Measurements from ENCODE around the gene TP53I11. TPM values are rescaled to one million over a fixed set of nuclear protein-coding genes. Genes with fewer than 3 reads are reported as not detected.

Gene TP53I11
- polyA plus RNA-seq, 1 donor (not counting 4 experiments of a cell fraction or from before 2014, with no cell fraction given): 21.4 TPM

DNA sequence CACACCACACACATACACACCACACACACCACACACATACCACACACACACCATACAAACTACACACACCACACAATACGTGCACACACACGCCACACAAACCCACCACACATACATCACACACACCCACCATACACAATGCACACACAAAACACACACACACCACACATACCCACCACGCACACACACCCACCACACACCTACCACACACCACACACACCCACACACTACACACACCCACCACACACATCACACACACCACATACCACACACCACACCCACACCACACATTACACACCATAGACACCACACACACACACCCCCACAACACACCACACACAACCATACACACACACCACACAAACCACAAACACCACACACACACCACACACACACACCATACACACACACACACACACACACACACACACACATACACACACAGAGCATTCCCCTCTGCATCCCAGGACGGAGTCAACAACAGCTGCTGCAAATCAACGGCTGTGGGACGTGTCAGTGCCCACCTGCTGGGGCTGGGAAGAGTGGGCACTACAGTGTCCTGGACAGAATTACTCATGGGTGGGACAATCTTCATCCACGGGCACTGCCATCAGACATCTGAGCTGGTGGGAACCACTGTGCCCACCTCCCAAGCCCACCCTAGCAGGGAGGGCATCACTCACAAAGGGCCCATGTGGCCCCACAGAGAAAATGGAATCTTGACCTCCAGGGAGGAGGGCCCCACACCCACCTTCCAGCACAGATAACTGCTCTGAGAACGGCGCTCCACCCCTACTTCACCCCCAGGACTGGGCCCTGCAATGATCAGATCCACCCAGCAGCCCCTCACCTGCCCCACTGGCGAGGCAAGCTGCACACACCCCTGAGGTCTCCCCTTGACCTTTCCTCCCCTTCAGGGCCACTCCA lies 8.4 kb downstream of the TP53I11 start:
- Histone ChIP-seq H3K9me3 (ENCODE audit: control insufficient read depth, low read depth, low read length) (no peaks in the 10 kb centered on the region), H3K4me2 (ENCODE audit: control insufficient read depth, extremely low read depth, insufficient read depth, low read depth, low read length) (no peak overlapping the region), H3K27me3 (ENCODE audit: control insufficient read depth, extremely low read depth, insufficient read depth, low read length) (no peaks in the 10 kb centered on the region), H3K4me1 (ENCODE audit: control insufficient read depth, extremely low read depth, insufficient read depth, low read length) (peaks cover 16% of the 10 kb centered on the region), H3K9ac (ENCODE audit: control insufficient read depth, extremely low read depth, insufficient read depth, low read length) (no peak overlapping the region), H3K9me1 (ENCODE audit: control insufficient read depth, extremely low read depth, insufficient read depth, low read length) (no peaks in the 10 kb centered on the region), H3K79me2 (ENCODE audit: control insufficient read depth, insufficient read depth, low read length) (peaks cover 11% of the 10 kb centered on the region), H3K4me3 (ENCODE audit: control insufficient read depth in 2 of 3, extremely low read depth in 1 of 3, insufficient read depth in 2 of 3, low read depth in 1 of 3, low read length in 3 of 3) (no peak overlapping the region), H3K27ac (ENCODE audit: control insufficient read depth, insufficient read depth, low read length) (no peak overlapping the region), H2AFZ (ENCODE audit: control insufficient read depth, low read length) (no peak overlapping the region), H4K20me1 (ENCODE audit: control insufficient read depth, extremely low read depth, insufficient read depth, low read length) (peaks cover 19% of the 10 kb centered on the region), H3K36me3 (ENCODE audit: control insufficient read depth in 2 of 2, extremely low read depth in 1 of 2, insufficient read depth in 2 of 2, low read length in 2 of 2) (peaks cover 7 to 8% of the 10 kb centered on the region in 2 experiments)
- dilution Hi-C loops (cut with MboI; ENCODE audit: extremely low pct_ligation_motif_present, low sequenced_read_pairs): loop anchor here (25.0 kb wide), 1 partner anchor 395 kb away; no protein-coding TSS in a partner anchor
- no peak for DNase-seq (ENCODE audit: low read depth, low spot score)
- FAIRE-seq: peak; percentile 78
- TF ChIP-seq, protein P1, sequence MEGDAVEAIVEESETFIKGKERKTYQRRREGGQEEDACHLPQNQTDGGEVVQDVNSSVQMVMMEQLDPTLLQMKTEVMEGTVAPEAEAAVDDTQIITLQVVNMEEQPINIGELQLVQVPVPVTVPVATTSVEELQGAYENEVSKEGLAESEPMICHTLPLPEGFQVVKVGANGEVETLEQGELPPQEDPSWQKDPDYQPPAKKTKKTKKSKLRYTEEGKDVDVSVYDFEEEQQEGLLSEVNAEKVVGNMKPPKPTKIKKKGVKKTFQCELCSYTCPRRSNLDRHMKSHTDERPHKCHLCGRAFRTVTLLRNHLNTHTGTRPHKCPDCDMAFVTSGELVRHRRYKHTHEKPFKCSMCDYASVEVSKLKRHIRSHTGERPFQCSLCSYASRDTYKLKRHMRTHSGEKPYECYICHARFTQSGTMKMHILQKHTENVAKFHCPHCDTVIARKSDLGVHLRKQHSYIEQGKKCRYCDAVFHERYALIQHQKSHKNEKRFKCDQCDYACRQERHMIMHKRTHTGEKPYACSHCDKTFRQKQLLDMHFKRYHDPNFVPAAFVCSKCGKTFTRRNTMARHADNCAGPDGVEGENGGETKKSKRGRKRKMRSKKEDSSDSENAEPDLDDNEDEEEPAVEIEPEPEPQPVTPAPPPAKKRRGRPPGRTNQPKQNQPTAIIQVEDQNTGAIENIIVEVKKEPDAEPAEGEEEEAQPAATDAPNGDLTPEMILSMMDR (optimal IDR thresholded peaks at IDR 0.05 in 1 of 3, IDR thresholded peaks at IDR 0.05 in 1 of 3, conservative IDR thresholded peaks at IDR 0.05 in 1 of 3; ENCODE audit: extremely low read depth in 1 of 3, insufficient read depth in 2 of 3, low read length in 3 of 3): no peak
- no peak for TF ChIP-seq EZH2 (IDR thresholded peaks at IDR 0.05; ENCODE audit: low read length)

DNA sequence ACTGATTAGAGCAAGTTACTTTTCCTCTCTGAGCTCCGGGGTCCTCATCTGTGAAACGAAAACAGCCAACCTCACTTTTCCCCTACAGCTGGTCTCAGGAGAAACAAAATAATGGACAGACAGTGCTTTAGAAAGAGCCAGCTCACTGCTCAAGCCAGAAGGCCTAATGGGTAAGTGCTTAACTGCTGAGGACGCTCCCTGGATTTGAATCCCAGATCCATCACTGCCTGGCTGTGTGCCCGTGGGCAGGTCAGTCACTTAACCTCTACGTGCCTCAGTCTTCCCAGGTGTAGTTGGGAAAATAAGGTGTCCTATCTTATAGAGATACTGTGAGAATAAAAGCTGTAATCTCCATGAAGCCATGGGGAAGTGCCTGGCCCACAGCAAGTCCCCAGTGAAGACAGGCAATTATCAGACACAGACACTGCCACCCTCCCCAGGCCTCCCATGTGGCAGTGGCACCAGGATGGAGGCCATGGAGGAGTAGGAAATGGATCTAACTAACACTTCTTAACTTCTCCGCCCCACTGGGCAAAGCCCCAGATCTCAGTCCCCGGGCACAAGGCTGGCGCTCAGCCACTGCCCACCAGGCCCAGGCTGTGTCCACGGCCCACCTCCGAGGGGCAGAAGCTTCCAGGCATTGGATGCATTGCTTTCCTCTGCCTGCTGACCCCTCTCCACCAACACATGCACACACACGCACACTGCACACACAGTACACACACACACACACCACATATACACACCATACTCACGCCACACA lies 9.2 kb downstream of the TP53I11 start:
- Histone ChIP-seq H3K36me3 (ENCODE audit: control insufficient read depth in 2 of 2, extremely low read depth in 1 of 2, insufficient read depth in 2 of 2, low read length in 2 of 2) (peaks cover 7% of the 10 kb centered on the region in 2 experiments), H4K20me1 (ENCODE audit: control insufficient read depth, extremely low read depth, insufficient read depth, low read length) (peaks cover 19% of the 10 kb centered on the region), H3K4me1 (ENCODE audit: control insufficient read depth, extremely low read depth, insufficient read depth, low read length) (peaks cover 16% of the 10 kb centered on the region), H3K9me1 (ENCODE audit: control insufficient read depth, extremely low read depth, insufficient read depth, low read length) (no peaks in the 10 kb centered on the region), H3K9ac (ENCODE audit: control insufficient read depth, extremely low read depth, insufficient read depth, low read length) (no peak overlapping the region), H3K9me3 (ENCODE audit: control insufficient read depth, low read depth, low read length) (no peaks in the 10 kb centered on the region), H3K4me2 (ENCODE audit: control insufficient read depth, extremely low read depth, insufficient read depth, low read depth, low read length) (no peak overlapping the region), H2AFZ (ENCODE audit: control insufficient read depth, low read length) (no peak overlapping the region), H3K27me3 (ENCODE audit: control insufficient read depth, extremely low read depth, insufficient read depth, low read length) (no peaks in the 10 kb centered on the region), H3K79me2 (ENCODE audit: control insufficient read depth, insufficient read depth, low read length) (peaks cover 11% of the 10 kb centered on the region), H3K27ac (ENCODE audit: control insufficient read depth, insufficient read depth, low read length) (no peak overlapping the region), H3K4me3 (ENCODE audit: control insufficient read depth in 2 of 3, extremely low read depth in 1 of 3, insufficient read depth in 2 of 3, low read depth in 1 of 3, low read length in 3 of 3) (no peak overlapping the region)
- FAIRE-seq: no peak
- TF ChIP-seq EZH2 (IDR thresholded peaks at IDR 0.05; ENCODE audit: low read length): no peak
- TF ChIP-seq, protein P1 (optimal IDR thresholded peaks at IDR 0.05 in 1 of 3, IDR thresholded peaks at IDR 0.05 in 1 of 3, conservative IDR thresholded peaks at IDR 0.05 in 1 of 3; ENCODE audit: extremely low read depth in 1 of 3, insufficient read depth in 2 of 3, low read length in 3 of 3): no peak
- no peak for DNase-seq (ENCODE audit: low read depth, low spot score)
- dilution Hi-C loops (cut with MboI; ENCODE audit: extremely low pct_ligation_motif_present, low sequenced_read_pairs): loop anchor here (25.0 kb wide), 1 partner anchor 396 kb away; no protein-coding TSS in a partner anchor

Measured in keratinocyte (primary cell).